ENCODE data around the gene GEMIN4.
"Not testable (repeated sequence)": the region's sequence is repeated elsewhere in the genome, so short reads cannot be mapped to it uniquely, and the experiment has no call there.

Gene GEMIN4

DNA sequence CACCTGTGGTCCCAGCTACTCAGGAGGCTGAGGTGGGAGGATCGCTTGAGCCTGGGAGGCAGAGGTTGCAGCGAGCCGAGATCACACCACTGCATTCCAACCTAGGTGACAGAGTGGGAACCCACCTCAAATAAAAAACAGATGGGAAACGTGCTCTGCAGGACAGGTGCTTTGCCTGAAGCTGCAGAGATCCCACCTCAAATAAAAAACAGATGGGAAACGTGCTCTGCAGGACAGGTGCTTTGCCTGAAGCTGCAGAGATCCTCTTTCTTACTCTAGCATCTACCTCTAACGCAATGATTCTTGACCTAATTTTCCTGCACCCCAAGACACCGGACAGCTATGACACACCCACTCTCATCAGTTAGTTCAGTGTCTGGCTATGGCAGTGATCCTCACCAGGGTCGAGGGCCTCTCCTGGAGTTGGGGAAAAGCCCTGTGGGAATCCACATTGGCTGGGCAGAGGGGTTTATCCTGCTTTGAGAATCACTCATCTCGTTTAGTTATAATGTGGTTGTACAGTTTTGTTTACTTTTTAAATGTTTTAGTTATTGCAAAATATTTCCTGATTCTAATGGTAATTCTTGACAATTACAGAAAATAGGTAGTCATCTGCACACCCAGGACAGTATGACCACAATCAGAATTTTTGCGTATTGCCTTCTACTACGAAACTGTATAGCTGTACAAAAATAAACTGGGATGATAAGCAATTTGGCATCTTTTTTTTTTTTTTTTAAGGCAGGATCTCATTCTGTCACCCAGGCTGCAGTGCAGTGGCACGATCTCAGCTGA lies 48.8 kb downstream of the GEMIN4 start:
- DNase-seq (ENCODE audit: low read depth, low spot score) = no peak

DNA sequence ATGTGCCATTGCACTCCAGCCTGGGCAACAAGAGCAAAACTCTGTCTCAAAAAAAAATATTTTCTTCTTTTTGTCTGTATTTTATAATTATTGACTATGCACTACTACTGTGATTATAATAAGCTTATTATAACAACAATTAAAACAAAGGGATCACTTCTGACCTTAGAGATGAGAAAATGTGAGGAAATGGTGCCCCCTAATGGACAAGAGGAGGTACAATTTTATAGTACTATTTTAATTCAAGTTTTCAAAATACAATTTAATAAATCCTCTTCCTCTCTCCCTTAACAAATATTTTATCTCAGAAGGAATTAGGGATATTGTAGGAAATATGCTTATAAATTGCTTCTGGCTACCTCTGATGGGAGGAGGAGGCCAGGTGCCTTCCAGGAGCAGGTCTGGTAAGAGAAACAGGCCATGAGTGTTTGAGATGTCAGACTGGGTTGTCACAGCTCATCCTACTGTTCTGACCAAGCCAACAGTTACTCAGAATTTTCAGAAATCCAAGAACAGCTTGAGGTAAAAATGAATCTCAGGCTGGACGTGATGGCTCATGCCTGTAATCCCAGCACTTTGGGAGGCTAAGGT lies 51.5 kb downstream of the GEMIN4 start:
- no peak for DNase-seq (ENCODE audit: low read depth, low spot score)

DNA sequence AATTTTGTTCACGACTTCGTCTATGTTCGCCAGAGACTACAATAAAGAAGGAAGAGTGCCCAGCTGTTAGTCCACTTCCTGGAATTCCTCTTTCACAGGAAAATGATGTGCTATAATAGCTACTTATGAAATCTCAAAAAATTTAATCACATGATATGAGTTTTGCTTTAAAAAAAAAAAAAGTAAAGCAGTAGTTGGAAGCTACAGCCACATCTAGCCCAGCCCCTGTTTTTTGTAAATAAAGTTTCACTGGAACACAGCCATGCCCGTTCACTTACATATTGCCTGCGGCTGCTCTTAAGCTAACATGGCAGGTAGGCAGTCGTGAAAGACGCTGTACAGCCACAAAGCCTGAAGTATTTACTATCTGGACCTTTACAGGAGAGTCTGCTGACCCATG lies 52.7 kb downstream of the GEMIN4 start:
- DNase-seq (ENCODE audit: low read depth, low spot score) = no peak

DNA sequence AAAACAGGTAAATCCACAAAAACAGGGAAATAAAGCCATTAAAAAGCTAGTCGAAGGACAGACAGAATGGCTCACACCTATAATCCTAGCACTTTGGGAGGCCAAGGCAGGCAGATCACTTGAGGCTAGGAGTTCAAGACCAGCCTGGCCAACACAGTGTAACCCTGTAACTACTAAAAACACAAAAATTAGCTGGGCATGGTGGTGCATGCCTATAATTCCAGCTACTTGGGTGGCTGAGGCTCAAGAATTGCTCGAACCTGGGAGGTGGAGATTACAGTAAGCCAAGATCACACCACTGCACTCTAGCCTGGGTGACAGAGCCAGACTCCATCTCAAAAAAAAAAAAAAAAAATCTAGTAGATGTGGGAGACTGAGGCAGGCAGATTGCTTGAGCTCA lies 54.0 kb downstream of the GEMIN4 start:
- DNase-seq (ENCODE audit: low read depth, low spot score) = not testable (repeated sequence)

DNA sequence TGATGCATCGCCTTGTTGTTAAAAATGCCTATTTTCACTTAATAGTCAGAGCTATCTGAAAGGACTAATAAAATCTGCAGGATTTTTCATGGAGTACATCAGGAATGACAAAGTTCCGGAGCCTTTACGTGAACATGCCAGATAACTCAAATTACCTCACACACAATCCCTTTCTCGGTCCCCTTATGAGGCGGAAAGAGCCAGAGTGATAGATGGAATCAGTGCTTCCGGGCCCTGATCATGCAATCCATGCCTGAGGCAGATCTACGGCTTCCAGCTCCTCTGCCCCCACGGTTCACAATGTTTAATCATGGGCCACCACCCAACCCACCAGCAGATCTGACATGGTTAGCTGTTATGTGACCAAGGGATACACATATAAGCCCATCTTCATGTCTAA lies 54.4 kb downstream of the GEMIN4 start:
- no peak for DNase-seq (ENCODE audit: low read depth, low spot score)

DNA sequence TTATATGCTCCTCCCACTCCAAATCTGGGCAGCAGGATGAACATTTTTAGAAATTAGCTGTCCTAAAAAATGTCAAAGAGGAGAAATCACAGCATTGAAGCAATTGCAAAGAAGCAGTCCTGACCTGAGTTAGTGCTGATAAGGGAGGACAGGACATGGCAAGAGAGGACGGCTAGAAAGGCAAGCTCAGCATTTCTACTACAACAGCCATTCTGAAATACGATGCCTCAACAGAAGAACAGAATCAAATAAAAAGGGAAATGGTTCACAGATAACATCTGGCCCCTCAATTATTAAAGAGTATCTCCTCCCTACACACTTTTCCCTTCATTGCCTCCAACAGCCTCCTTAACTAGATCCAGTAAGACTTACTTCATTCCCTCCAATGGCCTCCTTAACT lies 55.7 kb downstream of the GEMIN4 start:
- no peak for DNase-seq (ENCODE audit: low read depth, low spot score)

All from brain pericyte (primary cell).